GM12864 (cell line): ENCODE measurements around the gene TTLL7.

Experiments used
- DNase-seq: peaks from one replicate; pipeline ENCODE4 v3.0.0-alpha.2; 2011; ENCODE audit warnings: low read depth
- H3K4me3 ChIP-seq: 2 replicates; pipeline ENCODE4 v1.5.1; 2011; ENCODE audit warnings: mild to moderate bottlenecking, low read depth, low read length, control low read depth
- CTCF ChIP-seq: IDR thresholded peaks from 2 replicates; pipeline ENCODE4 v1.5.1; 2011; ENCODE audit warnings: low read depth, mild to moderate bottlenecking, moderate library complexity, low read length, control low read depth, inconsistent platforms; ENCODE audit errors: missing control alignments

TTLL7 gene

GRCh38 chr1:83860490-83861221 lies 138.3 kb downstream of the TTLL7 start:
- H3K4me3 ChIP-seq, result peak overlapping the region; percentile 54
- peak; percentile 70 for TF ChIP-seq CTCF

DNA sequence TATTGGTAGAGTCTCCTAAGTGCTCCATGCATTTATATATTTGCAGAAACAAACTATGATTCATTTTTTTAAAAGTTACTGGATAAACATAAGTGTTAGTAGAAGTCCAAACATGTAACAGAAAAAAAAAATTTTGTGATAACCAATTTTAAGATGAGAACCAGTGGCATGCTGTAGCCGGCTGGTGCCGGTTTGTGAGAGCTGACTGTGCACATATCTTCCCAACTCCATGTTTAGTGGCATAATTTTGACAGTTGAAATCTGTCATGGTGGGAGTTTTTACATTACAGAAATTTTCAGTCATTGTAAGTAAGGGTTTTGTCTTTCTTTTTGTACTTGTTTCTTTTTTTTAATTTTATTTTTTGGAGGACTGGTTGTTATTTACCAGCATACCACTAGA lies 141.2 kb downstream of the TTLL7 start:
- no peak for DNase-seq
- no peak for TF ChIP-seq CTCF

More at GRCh38 chr1:83860490-83861221, 138.3 kb downstream of the TTLL7 start:
- peak; percentile 8 for DNase-seq

DNA sequence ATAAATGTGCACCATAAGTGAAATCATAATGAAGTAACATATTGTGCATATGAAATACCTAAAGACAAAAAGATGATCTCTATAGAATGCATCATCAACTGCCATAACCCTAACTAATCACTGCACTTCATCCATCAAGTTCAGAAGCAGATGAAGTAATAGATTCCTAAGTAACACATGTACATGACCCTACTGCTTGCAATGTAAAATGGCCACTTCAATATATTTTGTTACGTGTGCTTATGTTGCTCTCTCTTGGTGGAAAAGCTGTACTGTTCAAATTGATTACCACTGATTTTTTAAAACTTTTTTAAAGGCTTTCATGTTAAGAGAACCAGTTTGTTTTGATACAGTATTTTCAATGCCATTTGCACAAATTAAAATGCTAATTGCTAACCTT lies 141.8 kb downstream of the TTLL7 start:
- no peak overlapping the region for H3K4me3 ChIP-seq
- no peak for DNase-seq
- TF ChIP-seq CTCF, result no peak

More for the DNA sequence above, 141.2 kb downstream of the TTLL7 start:
- no peak overlapping the region for H3K4me3 ChIP-seq

DNA sequence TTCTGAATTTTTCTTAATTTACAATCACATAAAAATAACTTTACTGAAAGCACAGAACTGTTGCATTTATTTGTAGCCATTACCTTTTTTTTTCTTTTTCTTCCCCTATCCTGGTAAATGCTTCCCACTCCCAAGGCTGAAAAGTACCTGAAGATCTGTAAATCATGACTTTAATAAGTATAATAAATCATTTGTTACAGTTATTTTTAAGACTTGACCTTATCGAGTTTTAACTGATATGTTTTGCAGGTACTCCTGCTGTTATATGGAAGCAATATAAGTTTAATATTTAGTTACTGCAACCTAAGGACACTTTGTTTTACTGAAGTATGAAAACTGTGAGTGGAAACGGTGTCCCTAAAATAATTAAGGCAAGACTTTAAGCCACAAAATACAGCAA lies 142.6 kb downstream of the TTLL7 start:
- DNase-seq, result no peak
- H3K4me3 ChIP-seq, result no peak overlapping the region
- TF ChIP-seq CTCF, result no peak

GRCh38 chr1:83854456-83854855 lies 144.5 kb downstream of the TTLL7 start:
- no peak overlapping the region for H3K4me3 ChIP-seq
- no peak for DNase-seq
- TF ChIP-seq CTCF, result no peak

DNA sequence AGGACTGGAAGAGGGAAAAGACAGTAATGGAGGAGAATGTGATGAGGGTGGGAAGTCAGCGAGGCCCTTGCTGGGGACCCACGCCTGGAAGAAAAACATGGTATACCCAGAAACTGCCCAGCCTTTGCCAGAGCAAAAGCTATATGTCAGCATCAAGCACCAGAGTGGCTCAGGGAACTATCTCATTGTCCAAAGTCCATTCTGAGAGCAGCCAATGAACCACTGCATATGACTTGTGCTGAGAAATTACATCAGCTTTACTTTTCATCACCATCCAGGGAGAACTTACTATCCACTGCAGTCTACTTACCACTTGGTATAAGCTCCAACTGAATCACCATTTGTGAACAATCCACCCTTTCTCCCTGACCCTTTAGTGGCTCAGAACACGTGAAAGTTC lies 148.1 kb downstream of the TTLL7 start:
- no peak for DNase-seq
- TF ChIP-seq CTCF, result no peak
- H3K4me3 ChIP-seq, result no peak overlapping the region
